ENCODE results near the gene VEGFD.
"Not testable (repeated sequence)": the region's sequence is repeated elsewhere in the genome, so short reads cannot be mapped to it uniquely, and the experiment has no call there.

The VEGFD gene

DNA sequence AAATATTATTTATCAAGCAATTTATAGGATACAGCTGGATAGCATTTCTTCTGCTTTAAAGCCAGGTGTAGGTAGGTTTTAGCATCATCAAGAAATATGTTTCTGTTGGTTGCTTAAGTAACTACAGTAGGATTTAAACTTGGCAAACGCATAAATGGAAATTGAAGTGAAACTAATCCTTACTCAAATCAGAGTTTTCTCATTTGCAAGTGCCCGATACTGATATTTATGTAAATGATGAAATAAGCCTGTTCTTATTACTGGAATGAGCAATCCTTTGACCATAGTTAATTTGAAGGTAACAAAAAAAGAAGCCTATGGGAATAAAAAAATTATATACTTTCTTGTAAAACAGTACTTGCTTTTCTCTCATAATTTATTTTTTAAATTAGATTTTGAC lies 25.7 kb downstream of the VEGFD start:
- no peak for DNase-seq

DNA sequence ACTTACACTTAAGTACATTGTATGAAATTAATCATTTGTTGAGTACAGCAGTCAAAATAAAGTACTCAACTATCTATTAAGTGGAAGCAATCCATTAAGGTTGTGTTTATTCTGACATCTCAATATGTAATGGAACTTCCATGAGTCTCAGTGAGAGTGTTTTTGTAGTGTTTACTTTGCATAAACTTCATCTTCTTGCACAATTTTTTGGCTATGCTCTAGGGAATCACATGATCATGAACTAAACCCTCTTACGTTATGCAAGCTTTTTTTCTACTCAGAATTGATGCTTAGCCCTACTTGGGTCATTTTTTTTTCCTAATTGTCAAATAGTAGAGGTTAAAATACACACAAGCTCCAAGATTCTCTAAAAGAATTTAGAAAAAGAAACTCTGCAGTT lies 27.8 kb downstream of the VEGFD start:
- no peak for DNase-seq

DNA sequence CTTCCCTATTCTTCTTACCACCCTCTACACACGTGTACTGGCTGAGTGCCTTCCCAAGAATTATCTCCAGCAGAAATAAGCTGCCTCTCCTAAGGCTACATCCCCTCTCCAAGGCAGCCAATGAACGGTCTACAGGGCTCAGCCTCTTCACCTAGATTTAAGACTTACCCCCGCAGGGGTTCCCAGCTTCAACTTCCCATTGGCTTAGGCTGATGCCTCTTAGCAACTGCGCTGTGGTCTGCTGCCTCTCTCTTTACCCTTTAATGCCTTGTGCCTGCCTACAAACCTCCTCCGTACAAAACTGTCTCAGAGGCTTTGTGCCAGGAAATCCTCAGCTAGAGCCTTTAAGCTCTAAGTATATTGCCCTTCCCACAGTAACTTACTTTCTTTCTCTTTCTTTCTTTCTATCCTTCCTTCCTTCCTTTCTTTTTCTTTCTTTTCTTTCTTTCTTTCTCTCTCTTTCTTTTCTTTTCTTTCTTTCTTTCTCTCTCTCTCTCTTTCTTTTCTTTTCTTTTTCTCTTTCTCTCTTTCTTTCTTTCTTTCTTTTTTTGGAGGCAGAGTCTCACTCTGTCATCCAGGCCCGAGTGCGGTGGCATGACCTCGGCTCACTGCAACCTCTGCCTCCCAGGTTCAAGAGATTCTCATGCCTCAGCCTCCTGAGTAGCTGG lies 33.8 kb downstream of the VEGFD start:
- no peak for DNase-seq

- DNase-seq, result peak; percentile 0
Measured at GRCh38 chrX:15349046-15349445, 35.2 kb downstream of the VEGFD start.

GRCh38 chrX:15345976-15346375 lies 38.2 kb downstream of the VEGFD start:
- DNase-seq, result no peak

- no peak for DNase-seq
Measured at GRCh38 chrX:15344106-15344505, 40.1 kb downstream of the VEGFD start.

GRCh38 chrX:15343075-15343476 lies 41.1 kb downstream of the VEGFD start:
- no peak for DNase-seq

- no peak for DNase-seq
Measured at GRCh38 chrX:15340867-15341266, 43.3 kb downstream of the VEGFD start.

DNA sequence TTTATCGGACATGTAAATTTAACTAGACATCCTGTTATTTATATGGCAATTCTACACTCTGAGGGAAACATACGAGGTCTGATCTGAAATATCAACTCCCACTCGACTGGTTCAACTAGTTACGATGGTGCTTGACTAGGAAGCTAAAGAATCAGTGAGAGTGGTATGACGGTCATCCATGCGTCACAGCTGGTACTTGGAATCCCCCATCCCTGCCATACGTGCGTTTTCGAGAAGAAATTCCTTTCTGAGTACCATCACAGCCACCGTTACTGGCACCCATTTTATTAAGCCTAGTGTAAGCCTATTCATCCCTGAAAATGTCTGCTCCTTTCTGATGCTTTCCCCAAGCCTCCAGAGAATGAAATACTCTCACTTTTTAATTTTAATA lies 48.2 kb downstream of the VEGFD start:
- peak; percentile 8 for DNase-seq

GRCh38 chrX:15335135-15336022 lies 48.8 kb downstream of the VEGFD start, which contains the start of gene PIGA:
Gene PIGA, minus strand, starts transcription at chrX:15335523. Its CDS starts 3,593 bp downstream, at chrX:15331930.
- peak; percentile 84 for DNase-seq

DNA sequence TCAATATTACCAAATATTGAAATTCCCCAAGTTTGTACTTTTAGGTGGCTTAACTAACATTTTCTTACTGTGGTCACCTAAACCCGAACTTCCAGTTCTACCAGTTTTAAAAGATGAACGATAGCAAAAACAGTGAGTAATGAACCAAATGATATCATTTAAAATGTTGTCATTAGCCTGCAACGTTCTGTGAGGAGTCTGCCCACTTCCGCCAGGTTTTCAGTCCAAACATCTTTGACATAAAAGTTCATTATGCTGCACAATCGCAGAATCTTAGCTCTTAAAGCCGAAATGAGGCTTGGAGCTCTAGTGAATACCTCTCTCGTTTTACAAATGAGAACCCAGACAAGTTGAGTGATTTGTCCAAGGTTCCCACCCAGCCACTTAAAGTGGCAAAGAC lies 49.7 kb downstream of the VEGFD start:
- DNase-seq, result no peak

GRCh38 chrX:15328821-15329220 lies 55.4 kb downstream of the VEGFD start:
- no peak for DNase-seq

DNA sequence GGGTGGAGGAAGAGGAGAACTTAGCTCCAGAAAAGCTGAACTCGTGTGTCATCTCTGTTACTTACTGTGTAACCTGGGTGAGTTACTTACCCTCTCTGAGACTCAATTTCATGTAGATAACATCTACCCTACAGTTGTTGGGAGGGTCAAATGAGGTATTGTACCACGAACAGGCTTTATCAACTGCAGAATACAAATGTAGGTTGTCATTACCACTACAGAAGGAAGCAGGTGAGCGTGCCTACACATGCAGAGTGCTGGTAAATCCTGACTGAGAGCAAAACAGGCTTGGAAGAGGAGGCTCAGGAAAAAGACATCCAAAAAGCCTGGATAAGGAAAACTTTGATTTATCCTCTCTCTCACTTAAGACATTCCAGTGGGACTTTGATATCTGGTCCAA lies 56.1 kb downstream of the VEGFD start:
- no peak for DNase-seq

GRCh38 chrX:15322472-15322871 lies 61.7 kb downstream of the VEGFD start:
- DNase-seq, result no peak

GRCh38 chrX:15322072-15322471 lies 62.1 kb downstream of the VEGFD start:
- DNase-seq, result no peak

DNA sequence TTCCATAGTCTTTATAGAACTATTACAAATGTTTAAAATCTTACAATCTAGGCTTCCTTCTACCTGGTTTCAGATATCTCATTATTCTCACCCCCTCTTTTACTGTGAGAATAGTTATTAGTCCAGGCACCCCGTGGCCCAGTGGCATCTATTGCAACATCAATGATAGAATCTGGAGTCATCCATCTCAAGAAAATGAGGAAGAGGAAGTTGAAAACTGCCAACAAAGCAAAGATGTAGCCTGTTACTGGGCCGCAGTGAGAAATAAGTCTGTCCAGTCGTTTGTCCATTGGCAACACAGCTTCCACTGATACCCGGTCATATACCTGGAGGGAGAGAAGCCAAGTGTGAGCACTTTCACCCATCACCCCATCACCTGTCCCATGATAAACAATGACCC lies 62.8 kb downstream of the VEGFD start:
- DNase-seq, result no peak

- no peak for DNase-seq
Measured at GRCh38 chrX:15320297-15320696, 63.9 kb downstream of the VEGFD start.

DNA sequence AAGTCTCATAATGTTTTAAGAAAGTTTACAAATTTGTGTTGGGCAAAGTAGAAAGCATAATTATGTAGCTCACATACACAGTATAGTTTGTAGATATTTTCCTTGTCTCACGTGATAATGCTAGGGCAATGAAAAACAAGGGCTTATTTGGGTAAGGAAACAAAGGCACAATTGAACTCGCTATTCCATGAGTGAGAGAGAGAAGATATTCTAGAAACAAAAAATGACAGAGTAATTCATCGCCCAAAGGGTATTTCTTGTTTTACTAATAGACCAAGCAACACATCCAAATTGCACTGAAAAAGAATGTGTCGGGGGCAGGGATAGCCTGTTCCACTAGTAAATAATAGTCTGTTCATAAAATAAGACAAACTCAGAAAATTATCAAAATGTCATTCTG lies 65.1 kb downstream of the VEGFD start:
- DNase-seq, result no peak

GRCh38 chrX:15315509-15315908 lies 68.7 kb downstream of the VEGFD start, which contains the start of gene ASB11:
Gene ASB11, minus strand, starts transcription at chrX:15315640. Its CDS starts 35 bp downstream, at chrX:15315605.
- no peak for DNase-seq

- no peak for DNase-seq
Measured at GRCh38 chrX:15314472-15314871, 69.7 kb downstream of the VEGFD start.

DNA sequence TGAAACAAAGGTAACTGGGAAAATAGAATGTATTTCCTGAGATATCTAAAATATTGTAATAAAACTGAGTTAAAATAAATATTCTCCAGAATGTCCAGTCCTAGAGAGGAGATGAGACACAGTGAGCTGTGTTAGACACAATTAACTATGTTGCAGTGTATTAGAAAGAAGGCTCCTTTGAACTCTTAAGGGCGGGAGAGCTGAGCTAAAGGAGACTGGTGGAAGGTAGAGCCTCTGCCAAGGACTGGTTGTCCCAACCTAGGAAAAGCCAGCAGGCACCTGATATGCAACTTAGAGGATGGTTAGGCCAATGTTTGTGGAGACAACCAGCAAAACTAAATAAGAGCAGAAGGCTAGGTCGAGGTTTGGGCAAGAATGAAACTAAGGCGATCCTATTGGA lies 73.1 kb downstream of the VEGFD start:
- no peak for DNase-seq

DNA sequence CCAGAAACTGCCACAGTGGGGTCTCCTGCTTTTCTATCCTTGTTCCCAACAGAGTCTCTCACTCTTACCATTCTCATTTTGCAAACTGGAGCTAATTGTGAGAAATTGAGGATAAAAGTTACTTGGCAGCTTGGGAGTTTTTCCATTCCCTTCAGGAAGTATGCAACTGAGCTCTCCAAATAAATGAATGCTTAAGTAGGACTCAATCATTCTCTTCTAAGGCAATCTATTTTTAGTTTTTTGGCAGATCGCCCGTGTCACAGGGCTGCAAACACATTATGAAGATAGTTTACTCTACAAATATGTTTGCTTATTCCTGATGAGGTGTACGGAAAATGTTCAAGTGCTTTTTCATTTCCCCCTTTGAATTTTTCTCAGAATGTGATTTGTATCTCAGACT lies 74.1 kb downstream of the VEGFD start:
- DNase-seq, result peak; percentile 12

DNA sequence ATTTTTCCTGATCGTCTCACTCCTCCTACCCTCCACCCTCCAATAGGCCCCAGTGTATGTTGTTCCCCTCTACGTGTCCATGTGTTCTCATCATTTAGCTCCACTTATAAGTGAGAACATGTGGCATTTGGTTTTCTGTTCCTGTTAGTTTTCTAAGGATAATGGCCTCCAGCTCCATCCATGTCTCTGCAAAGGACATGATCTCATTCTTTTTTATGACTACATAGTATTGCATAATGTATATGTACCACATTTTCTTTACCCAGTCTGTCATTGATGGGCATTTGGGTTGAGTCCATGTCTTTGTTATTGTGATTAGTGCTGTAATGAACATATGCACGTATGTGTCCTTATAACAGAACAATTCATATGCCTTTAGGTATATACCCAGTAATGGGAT lies 78.3 kb downstream of the VEGFD start:
- DNase-seq, result not testable (repeated sequence)

DNA sequence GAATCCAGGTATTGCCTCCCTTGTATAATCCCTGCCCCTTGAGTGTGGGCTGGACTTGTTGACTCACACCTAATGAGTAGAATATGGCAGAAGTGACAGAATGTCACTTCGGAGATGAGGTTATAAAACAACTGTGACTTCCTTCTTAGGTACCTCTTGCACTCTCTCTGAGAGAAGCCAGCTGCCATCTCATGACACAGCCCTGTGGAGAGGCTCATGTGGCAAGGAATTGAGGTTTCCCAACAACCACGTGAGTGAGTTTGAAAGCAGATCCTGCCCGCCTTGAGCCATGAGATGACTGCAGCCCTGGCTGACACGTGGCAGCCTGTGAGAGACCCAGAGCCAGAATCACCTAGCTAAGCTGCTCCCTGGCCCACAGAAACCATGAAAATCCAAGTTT lies 82.3 kb downstream of the VEGFD start:
- no peak for DNase-seq

Measured in SHP77 treated with DMSO at 0.1 percent for 48 hours (cell line).